GM21576 (cell line): ENCODE measurements around the gene PRDX6.
"Not testable (repeated sequence)": the region's sequence is repeated elsewhere in the genome, so short reads cannot be mapped to it uniquely, and the experiment has no call there.

ENCODE experiments used
- ATAC-seq: cut with Tn5 transposase; IDR thresholded peaks from one replicate; pipeline ENCODE4 v1.9.1; 2021; ENCODE audit warnings: mild to moderate bottlenecking, moderate library complexity; ENCODE audit not compliant: unreplicated experiment

PRDX6 gene

DNA sequence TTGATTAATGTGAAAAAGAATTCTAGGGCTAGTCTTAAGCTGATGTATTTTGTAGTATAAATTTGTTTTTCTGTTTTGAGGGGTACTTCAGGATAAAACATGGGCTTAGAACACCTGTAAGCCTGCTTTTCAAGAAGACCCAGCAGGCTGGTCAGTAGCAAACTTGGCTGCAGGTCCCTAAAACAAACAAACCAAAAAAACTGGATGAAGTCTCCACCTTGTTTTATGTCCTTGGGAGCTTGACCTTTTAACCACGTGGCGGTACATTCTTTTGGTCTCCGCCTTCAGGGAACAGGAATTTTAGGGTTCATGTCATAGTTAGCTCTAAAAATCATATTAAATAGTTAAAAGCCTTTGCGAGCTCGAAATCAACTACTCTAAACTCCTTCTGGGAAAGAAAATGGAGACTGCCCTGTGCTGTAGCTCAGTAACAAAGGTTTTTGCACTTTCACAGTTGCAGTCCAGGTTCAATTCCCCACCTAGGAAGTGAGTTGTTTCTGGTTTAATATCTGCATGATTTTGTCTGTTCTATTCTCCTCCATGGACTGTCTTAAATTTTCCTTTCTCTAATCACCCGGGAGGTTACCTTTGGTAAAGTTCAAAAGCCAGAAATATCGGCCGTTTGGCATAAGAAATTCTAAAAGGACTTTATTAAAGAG, 18.6 kb downstream of the PRDX6 start:
- ATAC-seq = no peak

DNA sequence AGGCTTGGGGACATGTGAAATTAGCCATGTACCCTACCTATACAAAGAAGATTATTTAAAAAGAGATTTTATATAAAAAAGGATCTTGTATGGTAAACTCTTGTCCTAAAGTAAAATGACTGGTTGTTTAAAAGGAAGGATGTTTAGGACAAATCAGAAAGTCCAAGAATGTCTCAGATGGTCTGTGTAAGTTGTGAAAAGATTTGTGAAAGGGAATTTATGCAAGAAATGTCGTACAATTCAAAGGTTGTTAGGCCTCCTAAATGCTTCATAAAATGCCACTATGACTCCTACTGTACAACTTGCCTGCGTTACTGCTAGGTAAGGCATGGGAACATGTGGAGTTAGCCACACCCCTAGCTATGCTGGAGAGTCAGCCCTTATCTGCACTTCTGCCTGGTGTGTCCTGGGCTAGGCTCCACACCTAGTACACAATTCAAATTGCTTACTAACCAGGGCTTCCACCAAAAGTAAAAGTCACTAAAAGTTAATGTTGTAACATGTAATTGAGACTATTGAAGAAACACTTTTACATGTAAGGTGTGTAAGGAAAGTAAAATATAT, 19.7 kb downstream of the PRDX6 start:
- no peak for ATAC-seq

DNA sequence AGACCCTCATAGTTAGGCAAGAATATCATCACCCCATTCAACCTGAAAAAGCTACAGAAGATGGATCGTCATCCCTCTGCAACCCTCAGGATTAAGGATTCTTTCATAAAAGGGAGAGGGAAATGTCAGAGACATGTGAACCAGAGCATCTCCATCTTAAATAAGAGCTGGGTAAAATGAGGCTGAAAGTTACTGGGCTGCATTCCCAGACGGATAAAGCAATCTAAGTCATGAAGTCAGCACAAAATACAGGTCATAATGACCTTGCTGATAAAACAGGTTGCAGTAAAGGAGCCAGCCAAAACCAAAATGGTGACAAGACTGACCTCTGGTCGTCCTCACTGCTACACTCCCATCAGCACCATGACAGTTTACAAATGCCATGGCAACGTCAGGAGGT, 22.6 kb downstream of the PRDX6 start:
- ATAC-seq = no peak

DNA sequence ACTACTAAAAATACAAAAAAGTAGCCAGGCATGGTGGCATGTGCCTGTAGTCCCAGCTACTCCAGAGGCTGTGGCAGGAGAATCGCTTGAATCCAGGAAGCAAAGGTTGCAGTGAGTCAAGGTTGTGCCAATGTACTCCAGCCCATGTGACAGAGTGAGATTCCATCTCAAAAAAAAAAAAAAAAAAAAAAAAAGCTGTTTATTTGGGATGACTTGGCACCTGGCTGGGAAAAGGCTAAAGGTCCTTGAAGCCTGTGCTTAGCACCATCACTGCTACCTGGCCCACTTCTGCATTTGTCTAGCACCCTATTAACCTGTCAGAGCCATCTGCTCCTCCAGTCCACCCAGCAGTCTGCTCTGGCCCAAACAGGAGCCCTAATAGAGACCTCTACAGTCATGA, 25.0 kb downstream of the PRDX6 start:
- no peak for ATAC-seq

DNA sequence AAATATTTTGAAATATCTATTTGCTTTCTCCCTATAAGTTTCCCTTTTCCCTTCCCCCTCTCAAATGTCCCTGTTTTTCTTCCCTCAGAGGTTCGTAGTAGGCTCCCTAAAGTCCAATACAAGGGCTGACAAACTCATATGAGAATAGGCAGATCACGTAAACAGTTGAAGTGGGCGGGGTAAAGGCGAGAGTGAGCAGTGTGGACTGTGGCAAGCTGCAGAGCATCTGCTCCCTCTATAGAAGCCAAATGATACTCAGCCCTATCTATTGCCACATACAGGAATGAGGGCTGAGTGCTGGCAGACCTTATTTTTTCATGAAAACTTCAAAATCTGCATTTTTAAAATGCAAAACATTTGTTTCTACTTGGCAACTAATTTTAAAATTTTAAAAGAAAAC, 26.3 kb downstream of the PRDX6 start:
- ATAC-seq = no peak

DNA sequence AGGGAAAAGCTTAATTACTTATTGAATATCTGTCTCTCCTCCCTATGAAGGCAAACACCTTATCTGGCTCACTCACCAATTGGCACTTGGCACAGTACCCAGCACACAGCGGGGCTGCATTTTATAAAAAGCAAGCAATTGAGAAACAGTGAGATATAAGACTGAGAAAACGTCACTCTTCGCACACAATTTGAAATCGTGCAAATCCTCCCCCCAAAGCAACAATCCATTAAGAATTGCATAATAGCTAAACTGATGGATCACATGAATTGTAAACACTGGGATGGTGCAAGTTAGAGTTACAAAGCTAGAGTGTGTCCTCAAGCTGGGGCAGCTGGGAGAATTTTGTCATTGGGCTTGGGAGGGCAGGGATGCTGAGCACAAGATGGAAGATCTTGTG, 27.1 kb downstream of the PRDX6 start:
- no peak for ATAC-seq

DNA sequence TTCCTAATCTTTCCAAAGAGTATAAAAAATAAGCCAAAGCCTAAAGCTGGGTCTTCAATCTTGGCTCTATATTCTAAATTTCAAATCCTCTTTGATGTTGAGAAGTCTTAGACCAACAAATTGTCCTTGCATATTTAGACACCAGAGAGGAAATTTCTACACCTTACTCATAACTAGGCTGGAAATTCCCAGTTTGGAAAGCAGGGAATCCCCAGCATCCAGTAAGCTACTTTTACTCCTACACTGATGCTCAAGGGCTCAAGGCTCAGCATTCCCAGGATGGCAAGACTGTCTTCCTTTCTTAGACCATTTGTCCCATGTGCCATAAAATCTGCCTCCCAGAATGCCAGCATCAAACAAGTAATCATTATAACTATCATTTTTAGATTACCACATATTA, 28.3 kb downstream of the PRDX6 start:
- ATAC-seq = no peak

DNA sequence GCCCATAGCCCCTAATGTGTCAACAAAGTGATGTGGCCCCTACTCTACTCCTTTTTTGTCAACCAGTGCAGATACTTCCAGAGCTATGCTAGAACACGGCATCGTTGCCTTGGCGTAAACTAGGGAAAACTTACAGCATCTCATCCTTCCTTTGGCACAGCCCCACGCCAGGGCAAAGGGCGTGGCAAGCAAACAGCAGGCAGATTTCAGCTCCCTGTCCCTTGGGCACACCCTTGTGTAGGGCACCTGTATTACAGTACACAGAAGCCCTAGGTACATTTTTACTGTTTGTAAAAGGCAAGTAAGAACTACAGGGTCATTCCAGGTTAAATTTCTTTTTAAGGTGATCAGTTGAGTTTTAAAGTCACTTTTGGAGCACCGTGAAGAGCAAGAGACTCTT, 29.3 kb downstream of the PRDX6 start:
- no peak for ATAC-seq

DNA sequence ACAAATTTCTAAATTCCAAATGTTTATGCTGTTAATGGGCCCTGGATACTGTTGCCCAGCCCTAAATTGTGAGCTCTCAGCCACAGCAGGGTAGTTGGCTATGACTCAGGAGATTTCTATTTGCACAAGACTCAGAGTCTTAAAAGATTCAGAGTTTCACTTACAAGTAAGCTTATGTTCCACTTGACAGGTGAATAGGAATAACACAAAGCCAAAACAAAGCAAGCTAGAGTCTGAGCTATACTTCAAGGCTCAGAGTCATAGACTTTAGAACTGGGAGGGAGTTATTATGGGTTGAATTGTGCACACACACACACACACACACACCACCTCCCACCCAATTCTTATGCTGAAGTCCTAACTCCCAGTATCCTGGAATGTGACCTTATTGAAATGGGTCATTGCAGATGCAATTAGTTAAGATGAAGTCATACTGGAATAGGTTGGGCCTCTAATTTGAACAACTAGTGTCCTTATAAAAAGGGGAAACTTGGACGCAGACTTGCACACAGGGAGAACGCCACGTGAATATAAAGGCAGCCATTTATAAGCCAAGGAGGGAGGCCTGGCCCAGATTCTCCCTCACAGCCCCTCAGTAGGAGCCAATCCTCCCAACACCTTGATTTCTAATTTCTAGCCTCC, 30.2 kb downstream of the PRDX6 start:
- no peak for ATAC-seq

DNA sequence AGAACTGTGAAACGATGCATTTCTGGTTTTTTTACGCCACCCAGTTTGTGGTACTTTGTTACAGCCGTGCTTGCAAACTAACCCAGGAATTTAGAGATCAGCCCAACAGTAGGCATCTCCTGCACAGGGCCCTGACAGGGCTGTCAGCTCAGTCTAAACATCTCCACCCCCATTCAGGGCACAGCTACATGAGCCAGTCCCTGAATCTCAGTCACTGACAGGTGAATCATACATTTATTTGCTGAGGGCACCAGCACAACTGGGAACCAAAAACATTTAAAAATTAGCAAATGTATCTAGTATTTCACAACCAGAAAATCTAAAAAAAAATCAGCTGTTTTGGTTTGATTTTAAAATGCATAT, 30.7 kb downstream of the PRDX6 start:
- ATAC-seq = no peak

DNA sequence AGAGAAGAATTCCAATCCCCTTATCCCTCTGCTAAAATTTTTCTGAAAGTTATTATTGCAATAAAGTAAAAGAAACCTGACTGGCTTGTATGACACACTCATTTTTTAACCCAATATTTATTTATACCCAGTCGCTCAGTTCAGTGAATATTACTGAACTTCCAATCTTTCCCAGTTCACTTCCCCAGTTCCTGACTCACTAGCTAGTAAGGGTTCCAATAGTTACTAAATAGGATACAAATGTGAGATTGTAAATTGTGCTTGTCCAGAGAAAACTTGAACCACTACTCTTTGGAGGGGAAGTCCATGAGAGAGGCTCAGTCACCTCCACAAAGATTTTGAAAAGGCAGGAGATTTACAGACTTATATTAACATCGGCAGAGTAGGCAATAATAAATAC, 31.4 kb downstream of the PRDX6 start:
- ATAC-seq = no peak

DNA sequence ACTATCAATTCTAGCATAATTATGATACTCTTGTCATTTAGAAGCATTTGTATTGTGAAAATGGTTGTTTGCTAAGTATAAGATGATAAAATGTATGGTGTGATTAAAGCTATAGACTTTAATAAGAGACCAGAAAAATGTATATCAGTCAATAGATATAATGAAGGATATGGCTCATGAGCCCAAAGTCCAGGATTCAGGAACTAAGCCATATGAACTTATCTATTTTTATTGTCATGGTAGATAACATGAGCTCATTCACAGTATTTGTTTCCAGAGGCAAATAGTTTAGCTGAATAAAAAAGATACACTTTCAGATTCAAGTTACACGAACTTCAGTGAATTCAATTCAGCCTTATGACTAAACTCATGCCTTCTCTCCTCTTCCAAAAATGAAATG, 32.7 kb downstream of the PRDX6 start:
- ATAC-seq = no peak

DNA sequence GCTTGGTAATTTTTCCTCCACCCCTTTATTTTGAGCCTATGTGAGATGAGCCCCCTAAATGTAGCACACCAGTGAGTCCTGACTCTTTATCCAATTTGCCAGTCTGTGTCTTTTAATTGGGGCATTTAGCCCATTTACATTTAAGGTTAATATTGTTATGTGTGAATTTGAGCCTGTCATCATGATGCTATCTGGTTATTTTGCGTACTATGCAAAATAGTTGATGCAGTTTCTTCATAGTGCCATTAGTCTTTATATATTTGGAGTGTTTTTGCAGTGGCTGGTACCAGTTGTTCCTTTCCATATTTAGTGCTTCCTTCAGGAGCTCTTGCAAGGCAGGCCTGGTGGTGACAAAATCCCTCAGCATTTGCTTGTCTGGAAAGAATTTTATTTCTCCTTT, 37.4 kb downstream of the PRDX6 start:
- ATAC-seq = not testable (repeated sequence)

DNA sequence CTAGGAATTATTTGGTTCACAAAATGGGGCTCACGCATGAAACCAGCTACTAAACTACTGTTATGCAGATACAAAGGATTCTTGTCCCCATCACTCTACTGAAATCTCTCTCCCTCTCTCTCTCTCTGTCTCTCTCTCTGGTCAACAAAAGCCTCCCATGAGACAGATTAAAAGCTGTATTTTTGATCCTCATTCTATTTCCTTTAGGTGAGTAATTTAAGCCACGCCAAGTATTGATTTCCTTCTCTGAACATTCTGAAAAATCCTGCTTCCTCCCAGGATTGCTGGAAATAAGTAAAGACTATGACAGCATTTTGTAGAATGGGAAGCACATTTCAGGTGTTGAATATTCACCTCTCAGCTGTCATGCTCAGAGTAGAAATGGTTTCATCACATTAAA, 43.7 kb downstream of the PRDX6 start:
- no peak for ATAC-seq

DNA sequence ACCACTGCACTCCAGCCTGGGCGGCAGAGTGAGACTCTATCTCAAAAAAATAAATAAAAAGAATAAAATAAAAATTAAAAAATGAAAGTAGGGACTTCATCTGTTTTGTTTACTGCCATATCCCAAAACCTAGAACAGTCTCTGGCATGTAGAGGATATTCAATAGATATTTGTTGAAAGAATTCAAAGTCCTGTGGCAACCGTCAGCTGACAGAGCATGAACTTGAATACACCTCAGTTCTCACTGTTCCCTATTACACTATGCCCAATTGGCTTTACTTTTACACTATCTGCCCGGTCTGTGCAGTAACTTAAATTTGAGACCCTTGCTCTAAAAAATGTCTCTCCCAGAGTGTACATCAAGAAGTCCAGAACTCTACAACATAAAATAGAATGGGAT, 46.2 kb downstream of the PRDX6 start:
- no peak for ATAC-seq

DNA sequence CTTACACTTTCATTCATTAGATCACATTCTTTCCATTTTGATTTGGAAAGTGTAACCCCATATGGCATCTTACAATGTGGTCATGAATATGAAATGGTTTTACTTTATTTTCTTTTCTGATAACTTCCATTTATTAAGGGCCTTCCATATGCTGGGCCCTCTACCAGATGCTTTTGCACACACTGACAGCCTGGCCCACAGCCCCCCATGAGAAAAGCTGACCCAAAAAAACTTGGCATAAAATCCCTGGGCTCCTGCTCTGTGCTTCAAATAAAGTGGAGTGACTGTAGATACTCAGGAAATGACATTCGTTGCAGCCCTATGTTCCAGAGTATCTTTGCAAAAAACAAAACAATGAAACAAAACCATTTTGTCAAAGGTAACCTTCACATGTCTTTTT, 48.8 kb downstream of the PRDX6 start:
- no peak for ATAC-seq

DNA sequence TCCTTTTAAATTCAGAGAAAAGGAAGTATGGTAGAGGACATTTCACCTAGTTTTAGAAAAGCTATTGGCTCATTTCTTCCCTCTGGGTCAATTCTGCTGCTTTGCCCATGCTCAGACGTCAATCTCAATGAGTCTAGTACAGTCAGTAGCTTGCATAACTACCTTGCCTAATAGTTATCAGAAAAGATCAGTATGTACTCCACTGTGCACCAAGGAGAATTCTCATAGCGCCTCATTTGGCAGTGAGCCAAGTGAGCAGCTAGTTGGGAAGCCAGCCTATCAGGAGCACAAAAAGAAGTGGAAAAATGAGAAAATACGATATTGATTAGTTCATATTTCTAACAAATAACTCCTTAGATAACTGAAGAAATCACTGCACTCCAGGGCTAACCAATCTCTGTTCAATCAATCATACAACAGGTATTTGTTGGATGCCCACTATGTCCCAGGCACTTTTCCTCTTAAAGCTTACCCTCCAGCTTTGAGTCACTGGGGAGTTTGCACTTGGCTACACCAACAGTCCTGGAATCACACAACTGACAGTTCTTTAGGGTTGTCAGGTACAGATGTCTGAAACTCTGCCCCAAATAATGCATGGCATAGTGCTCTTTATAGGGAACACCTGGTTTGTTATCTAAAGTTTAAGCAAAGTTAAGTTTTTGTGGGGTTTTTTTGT, 50.2 kb downstream of the PRDX6 start:
- no peak for ATAC-seq

DNA sequence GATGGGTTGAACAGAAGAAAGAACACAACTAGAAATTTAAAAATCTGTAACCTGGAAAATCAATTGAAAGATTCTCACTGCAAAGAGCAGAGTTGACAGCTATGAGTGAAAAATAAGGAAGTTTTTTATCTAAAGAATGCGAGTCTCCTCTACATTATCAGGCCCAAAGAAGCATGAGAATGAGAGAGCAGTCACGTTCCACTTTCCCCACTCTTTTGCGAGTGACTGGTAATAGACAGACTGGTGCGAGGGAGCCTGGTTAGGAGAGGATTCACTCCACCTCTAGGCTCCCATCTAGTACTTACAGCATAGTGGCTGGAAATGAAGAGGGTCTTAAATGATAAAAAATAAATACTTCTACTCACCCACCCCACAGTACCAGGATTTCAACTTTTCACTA, 52.0 kb downstream of the PRDX6 start:
- no peak for ATAC-seq

DNA sequence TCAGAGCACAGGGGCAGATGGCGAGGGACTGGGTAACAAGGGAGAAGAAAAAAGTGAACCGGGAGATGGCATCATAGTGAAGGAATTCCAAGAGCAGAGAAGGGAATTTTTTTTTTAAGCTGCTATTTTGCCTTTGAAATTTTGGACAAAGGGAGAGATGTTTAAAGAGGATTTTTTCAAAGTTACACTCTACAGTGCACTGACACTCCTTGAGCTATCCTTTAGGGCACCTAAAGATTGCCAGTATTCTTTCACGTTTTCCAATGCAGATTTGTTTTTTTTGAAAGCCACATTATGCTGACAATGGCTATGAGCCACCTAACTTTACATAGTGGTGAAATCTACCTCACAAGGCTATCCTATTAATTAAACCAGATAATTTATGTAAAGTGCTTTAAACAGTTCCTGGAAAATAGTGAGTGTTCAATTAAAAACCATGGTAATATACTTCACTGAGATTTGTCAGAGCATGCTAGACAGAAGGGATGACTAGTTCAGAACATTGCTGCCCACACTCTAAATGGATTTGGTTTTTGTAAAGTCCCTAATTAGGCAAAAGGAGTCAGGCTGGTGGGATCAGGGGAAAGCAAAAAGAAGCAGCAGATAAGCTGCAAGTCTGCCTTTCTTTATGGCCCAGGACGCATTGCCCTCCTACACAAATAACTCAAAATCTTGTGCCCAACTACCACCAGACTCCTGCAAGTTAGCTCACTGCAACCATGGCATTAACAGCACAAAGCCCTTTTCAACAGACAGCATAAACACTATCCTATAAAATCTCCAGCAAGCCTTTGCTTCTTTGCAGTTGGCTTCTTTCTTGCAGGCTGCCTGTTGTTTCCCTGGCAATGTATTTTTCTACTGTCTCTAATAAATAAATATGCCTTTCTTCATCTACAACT, 53.9 kb downstream of the PRDX6 start:
- ATAC-seq = no peak

DNA sequence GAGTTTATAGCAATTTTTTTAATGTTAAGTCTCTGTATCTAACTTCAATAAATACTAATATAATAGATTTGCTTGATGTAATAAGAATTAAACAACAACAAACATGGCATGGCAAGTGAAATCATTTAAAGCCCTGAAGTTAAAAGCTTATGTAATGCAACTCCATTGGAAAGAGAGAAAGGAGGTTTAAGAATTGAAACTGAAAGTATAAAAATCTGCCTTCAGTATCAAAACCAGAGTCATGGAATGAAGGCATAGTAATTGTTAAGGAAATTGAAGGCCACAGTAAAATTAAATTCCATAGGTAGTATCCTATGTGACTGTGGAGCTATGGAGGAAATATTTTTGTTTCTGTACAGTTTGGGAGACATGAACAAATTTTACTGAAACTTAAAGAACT, 55.1 kb downstream of the PRDX6 start:
- no peak for ATAC-seq

DNA sequence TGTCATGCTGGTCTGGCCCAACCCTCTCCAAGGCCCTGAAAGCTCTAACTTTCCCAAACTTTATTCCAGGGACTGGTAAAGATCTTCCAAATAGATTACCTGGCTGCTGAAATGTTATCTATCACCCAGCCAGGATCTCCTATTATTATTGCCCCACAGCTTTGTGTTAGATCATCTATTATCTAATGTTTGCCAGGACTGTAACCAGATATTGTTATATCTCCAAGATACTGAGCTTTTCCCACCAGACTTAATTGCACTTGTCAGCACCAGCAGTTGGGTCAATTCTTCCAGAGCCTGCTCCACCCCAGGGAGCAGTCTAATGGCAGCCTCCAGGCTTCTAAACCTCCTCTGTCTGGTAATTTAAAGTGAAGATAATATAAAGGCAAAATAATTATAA, 59.1 kb downstream of the PRDX6 start:
- ATAC-seq = no peak
